Prostate gland (tissue), 2 donors: ENCODE measurements around the gene WDR59. TPM values are rescaled to one million over a fixed set of nuclear protein-coding genes. Genes with fewer than 3 reads are reported as not detected.
"Not testable (repeated sequence)": the region's sequence is repeated elsewhere in the genome, so short reads cannot be mapped to it uniquely, and the experiment has no call there.

Source experiments
- DNase-seq: peaks from one replicate; pipeline ENCODE4 v3.0.0-alpha.2; 2019; ENCODE audit warnings: low spot score
- H3K27ac ChIP-seq, 2 donors: fragments of 200-600 bp; sonication (generic); 2 replicates each; pipeline ENCODE4 v1.5.1; 2017 to 2019
- H3K27me3 ChIP-seq: fragments of 200-600 bp; sonication (generic); replicated peaks from 2 replicates; pipeline ENCODE4 v1.5.1; 2019; ENCODE audit not compliant: insufficient read depth
- H3K36me3 ChIP-seq, 2 donors: fragments of 200-600 bp; sonication (generic); 1 replicate in 1 of 2; 2 replicates in 1 of 2; pipeline versions ENCODE4 v1.5.1 to v1.8.1; 2017 to 2019
- H3K4me1 ChIP-seq: fragments of 200-600 bp; sonication (generic); replicated peaks from 2 replicates; pipeline ENCODE4 v1.5.1; 2019
- H3K4me3 ChIP-seq, 2 donors: fragments of 200-600 bp; sonication (generic); 2 replicates each; pipeline ENCODE4 v1.5.1; 2017 to 2019
- H3K9me3 ChIP-seq: fragments of 200-600 bp; sonication (generic); 2 replicates; pipeline ENCODE4 v1.5.1; 2017
- CTCF ChIP-seq, 4 experiments: fragments of 200-600 bp in 2 of 4; fragments of 450-650 bp in 2 of 4; sonication (generic) in 2 of 4; IDR thresholded peaks; 1 replicate in 3 of 4; 2 replicates in 1 of 4; pipeline ENCODE4 v1.5.1; 2016 to 2019; ENCODE audit warnings: antibody characterized with exemption in 4 of 4, mild to moderate bottlenecking in 2 of 4, moderate library complexity in 2 of 4
- POLR2A ChIP-seq: fragments of 450-650 bp; IDR thresholded peaks from one replicate; pipeline ENCODE4 v1.6.1; 2016; ENCODE audit warnings: antibody characterized with exemption, mild to moderate bottlenecking
- POLR2AphosphoS5 ChIP-seq: sonication (generic); formaldehyde crosslinking; IDR thresholded peaks from one replicate; pipeline ENCODE4 v1.6.1; 2017; ENCODE audit warnings: antibody characterized with exemption
- WGBS: methylation state at CpG from one replicate; pipeline ENCODE4 v1.1.5; 2018; 5-methylcytosine and 5-hydroxymethylcytosine counted together
- intact Hi-C: fragments of 100-400 bp; cut with DNase I; formaldehyde crosslinking; loops from one replicate; pipeline ENCODE4 v1.14.2; 2022
- total RNA-seq, 2 donors: library from RNA; depleted of rRNA; stranded (reverse); fragments of >200 nt; gene quantifications; one replicate each; pipeline ENCODE4 v1.1.0, GENCODE V29; 2016

The WDR59 gene
- total RNA-seq, 2 donors from 2014 or later: 38.5 to 62.6 TPM

- Histone ChIP-seq H3K27me3 (no peaks in the 10 kb centered on the region), H3K36me3 (no peaks in the 10 kb centered on the region), H3K4me1 (no peaks in the 10 kb centered on the region), H3K4me3 (no peak overlapping the region), H3K9me3 (no peaks in the 10 kb centered on the region), H3K27ac (no peak overlapping the region)
- 80% methylated on average over 20 of the region's 20 CpGs for WGBS
- TF ChIP-seq CTCF (IDR thresholded peaks at IDR 0.05) (no peak), POLR2AphosphoS5 (no peak), POLR2A (no peak)
- intact Hi-C loops: no loop called here
- no peak for DNase-seq
These were observed 140.6 kb downstream of the WDR59 start for GRCh38 chr16:74844041-74844980.

GRCh38 chr16:74843381-74844035 is 141.4 kb downstream of the WDR59 start:
- 75% methylated on average over 14 of the region's 14 CpGs for WGBS
- H3K27ac ChIP-seq, H3K36me3 ChIP-seq, intact Hi-C loops, H3K27me3 ChIP-seq, H3K4me1 ChIP-seq, H3K4me3 ChIP-seq, H3K9me3 ChIP-seq: not testable (repeated sequence)
- peak; percentile 33 for DNase-seq

GRCh38 chr16:74842413-74842812 is 142.5 kb downstream of the WDR59 start:
- no peak overlapping the region for H3K4me3 ChIP-seq
- H3K27me3 ChIP-seq: no peaks in the 10 kb centered on the region
- intact Hi-C loops: no loop called here
- no peaks in the 10 kb centered on the region for H3K9me3 ChIP-seq
- peak; percentile 9 for DNase-seq
- 17% methylated on average over 6 of the region's 6 CpGs for WGBS
- TF ChIP-seq POLR2A (no peak), CTCF (IDR thresholded peaks at IDR 0.05) (no peak), POLR2AphosphoS5 (no peak)
- no peak overlapping the region for H3K27ac ChIP-seq
- no peaks in the 10 kb centered on the region for H3K4me1 ChIP-seq
- H3K36me3 ChIP-seq: no peaks in the 10 kb centered on the region

- H3K27me3 ChIP-seq: no peaks in the 10 kb centered on the region
- intact Hi-C loops: no loop called here
- H3K4me1 ChIP-seq: no peaks in the 10 kb centered on the region
- no peaks in the 10 kb centered on the region for H3K9me3 ChIP-seq
- H3K27ac ChIP-seq: no peak overlapping the region
- 42% methylated on average over 3 of the region's 3 CpGs for WGBS
- TF ChIP-seq CTCF (IDR thresholded peaks at IDR 0.05) (no peak), POLR2A (no peak), POLR2AphosphoS5 (no peak)
- H3K4me3 ChIP-seq: no peak overlapping the region
- no peaks in the 10 kb centered on the region for H3K36me3 ChIP-seq
- no peak for DNase-seq
These were observed 143.0 kb downstream of the WDR59 start for GRCh38 chr16:74841904-74842303.

GRCh38 chr16:74841469-74841868 is 143.5 kb downstream of the WDR59 start:
- 84% methylated on average over 2 of the region's 2 CpGs for WGBS
- Histone ChIP-seq H3K27me3 (no peaks in the 10 kb centered on the region), H3K4me1 (no peaks in the 10 kb centered on the region), H3K36me3 (no peaks in the 10 kb centered on the region), H3K4me3 (no peak overlapping the region), H3K27ac (no peak overlapping the region), H3K9me3 (no peaks in the 10 kb centered on the region)
- intact Hi-C loops: no loop called here
- DNase-seq: no peak
- TF ChIP-seq POLR2A (no peak), POLR2AphosphoS5 (no peak), CTCF (IDR thresholded peaks at IDR 0.05) (no peak)
